Measurements from ENCODE around the gene ATP5F1B. TPM values are rescaled to one million over a fixed set of nuclear protein-coding genes. Genes with fewer than 3 reads are reported as not detected.

Gene ATP5F1B
- total and polyA plus RNA-seq, 2 of the 8 experiments (the other 6 are each of a cell fraction or from before 2014, with no cell fraction given): 900 to 1,522 TPM

- TF ChIP-seq USF2 (IDR thresholded peaks at IDR 0.05; ENCODE audit: low read length) (no peak), YY1 (IDR thresholded peaks at IDR 0.05; ENCODE audit: low read depth, low read length) (no peak), BACH1 (IDR thresholded peaks at IDR 0.05; ENCODE audit: low read length) (no peak)
Observed at GRCh38 chr12:56600753-56601152, 45.0 kb downstream of the ATP5F1B start (continued).
